Gastrocnemius medialis (tissue), 4 donors: Measurements from ENCODE around the gene LHX2.

Source experiments
- CTCF ChIP-seq, 5 experiments: fragments of 450-650 bp in 3 of 5; fragments of 200-600 bp in 2 of 5; sonication (generic) in 2 of 5; IDR thresholded peaks in 4 of 5; conservative IDR thresholded peaks in 1 of 5; 1 replicate in 4 of 5; 2 replicates in 1 of 5; pipeline ENCODE4 v1.5.1; 2016 to 2019; ENCODE audit warnings: antibody characterized with exemption in 5 of 5, mild to moderate bottlenecking in 3 of 5, moderate library complexity in 3 of 5
- POLR2A ChIP-seq, 2 donors: fragments of 450-650 bp; IDR thresholded peaks; one replicate each; pipeline ENCODE4 v1.6.1; 2017; ENCODE audit warnings: antibody characterized with exemption in 2 of 2, mild to moderate bottlenecking in 2 of 2, moderate library complexity in 2 of 2

GRCh38 chr9:124079176-124079925 lies 67.8 kb downstream of the LHX2 start:
- no peak for TF ChIP-seq CTCF (IDR thresholded peaks at IDR 0.05 in 4 of 5, conservative IDR thresholded peaks at IDR 0.05 in 1 of 5)
- TF ChIP-seq POLR2A (IDR thresholded peaks at IDR 0.05): no peak
